HG03378 (cell line): ENCODE measurements around the gene TRAPPC12.
A peak's percentile ranks its signal among the peaks of the same experiment; 100 is the strongest.
"Not testable (repeated sequence)": the region's sequence is repeated elsewhere in the genome, so short reads cannot be mapped to it uniquely, and the experiment has no call there.

Source experiments
- ATAC-seq: cut with Tn5 transposase; IDR thresholded peaks from one replicate; pipeline ENCODE4 v1.9.1; 2021; ENCODE audit warnings: mild to moderate bottlenecking, moderate library complexity; ENCODE audit not compliant: unreplicated experiment

TRAPPC12 gene

DNA sequence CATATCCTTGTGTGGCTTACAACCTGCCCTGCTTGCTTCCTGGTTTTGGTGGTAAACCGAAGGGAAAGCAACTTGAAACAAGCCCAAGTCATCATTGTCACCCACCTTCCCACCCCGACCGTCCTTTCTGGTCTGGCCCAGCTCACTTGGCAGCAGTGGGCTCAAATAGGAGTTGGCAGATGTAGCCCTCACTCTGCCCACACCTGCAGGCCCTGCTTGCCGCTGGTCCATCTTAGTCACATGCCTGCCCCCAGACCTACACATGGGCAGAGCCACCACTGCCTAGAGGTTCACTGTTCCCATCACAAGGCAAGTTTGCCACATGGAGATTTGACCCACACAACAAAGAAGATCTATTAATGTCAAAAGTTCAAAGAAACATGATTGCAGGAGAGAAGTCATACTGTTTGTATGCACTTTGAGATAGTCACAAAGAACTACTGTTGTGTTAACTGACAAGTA, 11.2 kb upstream of the TRAPPC12 start:
- ATAC-seq, result no peak

DNA sequence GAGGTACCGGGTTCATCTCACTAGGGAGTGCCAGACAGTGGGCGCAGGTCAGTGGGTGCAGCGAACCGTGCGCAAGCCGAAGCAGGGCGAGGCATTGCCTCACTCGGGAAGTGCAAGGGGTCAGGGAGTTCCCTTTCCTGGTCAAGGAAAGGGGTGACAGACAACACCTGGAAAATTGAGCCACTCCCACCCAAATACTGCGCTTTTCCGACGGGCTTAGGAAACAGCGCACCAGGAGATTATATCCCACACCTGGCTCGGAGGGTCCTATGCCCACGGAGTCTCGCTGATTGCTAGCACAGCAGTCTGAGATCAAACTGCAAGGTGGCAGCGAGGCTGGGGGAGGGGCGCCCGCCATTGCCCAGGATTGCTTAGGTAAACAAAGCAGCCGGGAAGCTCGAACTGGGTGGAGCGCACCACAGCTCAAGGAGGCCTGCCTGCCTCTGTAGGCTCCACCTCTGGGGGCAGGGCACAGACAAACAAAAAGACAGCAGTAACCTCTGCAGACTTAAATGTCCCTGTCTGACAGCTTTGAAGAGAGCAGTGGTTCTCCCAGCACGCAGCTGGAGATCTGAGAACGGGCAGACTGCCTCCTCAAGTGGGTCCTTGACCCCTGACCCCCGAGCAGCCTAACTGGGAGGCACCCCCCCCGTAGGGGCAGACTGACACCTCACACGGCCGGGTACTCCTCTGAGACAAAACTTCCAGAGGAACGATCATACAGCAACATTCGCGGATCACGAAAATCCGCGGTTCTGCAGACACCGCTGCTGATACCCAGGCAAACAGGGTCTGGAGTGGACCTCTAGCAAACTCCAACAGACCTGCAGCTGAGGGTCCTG, 9.9 kb upstream of the TRAPPC12 start:
- ATAC-seq, result not testable (repeated sequence)

DNA sequence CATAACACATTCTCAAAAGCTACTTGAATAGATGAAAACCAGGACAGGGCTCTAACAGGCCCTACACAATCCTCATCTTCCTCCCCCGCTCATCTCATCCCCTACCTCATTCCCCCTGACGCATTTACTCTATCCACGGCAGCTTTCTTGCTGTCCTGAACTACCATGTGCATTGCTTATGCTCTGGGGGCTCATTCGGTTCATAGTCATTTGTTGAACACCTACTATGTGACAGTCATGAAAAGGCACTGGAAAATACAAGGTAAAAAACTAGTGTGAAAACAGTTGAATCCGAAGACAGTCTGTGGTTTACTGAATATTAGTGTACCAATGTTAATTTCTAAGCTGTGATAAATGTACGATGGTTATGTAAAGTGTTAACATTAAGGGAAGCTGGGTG, 2.7 kb upstream of the TRAPPC12 start:
- no peak for ATAC-seq

DNA sequence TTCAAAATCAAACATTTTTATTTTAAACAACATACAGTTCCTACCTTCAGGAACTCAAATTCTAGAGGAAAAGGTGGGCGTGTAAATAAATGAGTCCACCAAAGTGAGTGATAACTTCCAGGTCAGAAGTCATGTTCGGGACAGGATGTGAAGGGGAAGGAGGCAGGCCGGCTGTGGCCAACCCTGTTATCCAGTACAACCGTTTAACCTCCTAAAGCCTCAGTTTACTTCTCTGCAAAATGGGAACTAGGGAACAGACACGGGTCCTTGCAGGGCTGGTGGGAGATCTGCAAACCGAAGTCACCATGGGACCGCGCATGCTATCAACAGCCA, 2.2 kb upstream of the TRAPPC12 start:
- peak; percentile 13 for ATAC-seq

DNA sequence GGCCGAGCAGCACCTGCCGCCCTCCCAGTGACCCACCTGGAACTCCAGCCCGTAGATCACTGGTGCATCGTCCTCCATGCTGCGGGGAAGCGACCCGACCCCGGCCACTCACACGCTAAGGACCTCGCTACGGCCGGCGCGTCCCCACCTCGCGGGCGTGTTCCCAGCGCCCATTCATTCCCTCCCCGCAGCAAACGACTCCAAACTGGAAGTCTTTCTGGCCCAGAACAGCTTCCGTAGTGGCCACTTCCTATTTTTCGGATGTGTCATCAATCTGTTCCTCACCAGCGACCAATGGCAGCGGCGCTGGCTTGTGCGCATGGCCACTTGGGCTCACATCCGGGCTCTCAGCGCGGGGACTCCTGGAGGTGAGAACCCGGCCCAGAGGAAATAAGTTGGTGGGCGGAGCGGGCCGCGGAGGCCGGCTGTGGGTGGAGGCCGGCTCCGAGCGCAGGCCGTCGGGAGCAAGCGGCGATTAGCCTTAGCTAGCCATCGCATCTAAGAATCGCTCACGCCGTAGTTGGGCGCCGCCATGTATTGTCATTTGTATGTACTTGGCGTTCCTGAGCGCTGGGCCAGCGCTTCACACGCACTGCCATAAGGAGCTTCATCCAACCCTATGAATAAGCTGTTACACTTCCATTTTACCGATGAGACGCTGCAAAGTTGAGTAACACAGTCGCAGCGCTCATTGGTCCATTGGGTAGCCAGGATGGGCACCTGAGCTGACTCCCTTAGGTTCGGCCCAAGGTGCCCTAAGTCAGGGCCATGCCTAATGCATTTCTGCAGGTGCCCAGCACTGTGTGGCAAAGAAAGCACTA, 1.7 kb upstream of the TRAPPC12 start, which contains the start of gene EIPR1:
Gene EIPR1, minus strand, starts transcription at position 207 of the 821 bp plus-strand sequence. Its CDS starts 129 bp downstream, at position 78.
- ATAC-seq, result peak; percentile 83

DNA sequence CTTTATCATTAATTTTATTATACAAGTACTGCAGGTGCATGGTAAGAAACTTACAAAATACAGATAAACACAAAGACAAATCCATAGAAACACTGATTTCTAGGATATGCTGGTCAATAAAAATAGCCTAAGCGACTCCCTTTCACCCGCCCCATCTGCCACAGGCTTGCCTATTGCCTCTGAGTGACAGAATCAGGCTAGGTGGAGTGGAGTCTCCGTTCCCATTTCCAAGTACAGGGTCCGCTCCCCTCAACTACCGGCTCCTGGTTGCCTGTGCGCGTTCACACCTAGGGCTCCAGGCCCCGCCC, 201 bp upstream of the TRAPPC12 start:
- ATAC-seq, result no peak

DNA sequence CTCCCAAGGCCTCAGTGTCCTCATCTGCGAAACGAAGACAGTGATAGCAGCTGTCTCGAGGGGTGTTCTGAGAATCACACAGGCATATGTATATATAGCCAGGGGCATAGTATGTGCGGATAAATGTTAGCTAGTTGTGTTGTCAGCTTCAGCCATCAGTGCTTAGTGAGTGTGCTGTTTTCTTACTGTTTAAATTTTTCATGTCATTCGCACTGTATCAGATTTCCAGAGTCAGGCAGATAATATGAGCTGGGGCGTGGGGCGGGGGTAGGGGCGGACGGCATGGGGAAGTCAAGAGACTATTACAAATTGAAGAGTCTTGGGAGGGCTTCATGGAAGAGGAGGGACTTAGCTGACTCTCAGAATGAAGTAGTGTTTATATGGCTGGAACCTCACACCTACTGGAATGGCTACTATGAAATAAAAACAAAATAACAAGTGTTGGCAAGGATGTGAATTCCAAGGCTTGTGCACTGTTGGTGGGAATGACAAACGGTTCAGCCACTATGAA, 7.0 kb downstream of the TRAPPC12 start:
- ATAC-seq, result no peak

DNA sequence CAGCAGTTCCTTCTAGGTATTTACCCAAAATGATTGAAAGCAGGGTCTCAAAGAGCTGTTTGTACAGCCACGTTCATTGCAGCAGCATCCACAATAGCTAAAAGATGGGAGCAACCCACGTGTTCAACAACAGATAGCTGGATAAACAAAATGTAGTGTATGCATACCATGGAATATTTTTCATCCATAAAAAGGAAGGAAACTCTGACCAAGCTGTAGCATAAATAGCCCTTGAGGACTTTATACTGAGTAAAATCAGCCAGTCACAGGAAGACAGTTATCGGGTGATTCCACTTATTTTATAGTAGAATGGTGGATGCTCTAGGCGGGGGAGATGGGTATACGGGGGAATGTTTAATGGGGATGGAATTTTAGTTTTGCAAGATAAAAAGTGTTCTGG, 7.5 kb downstream of the TRAPPC12 start:
- no peak for ATAC-seq

DNA sequence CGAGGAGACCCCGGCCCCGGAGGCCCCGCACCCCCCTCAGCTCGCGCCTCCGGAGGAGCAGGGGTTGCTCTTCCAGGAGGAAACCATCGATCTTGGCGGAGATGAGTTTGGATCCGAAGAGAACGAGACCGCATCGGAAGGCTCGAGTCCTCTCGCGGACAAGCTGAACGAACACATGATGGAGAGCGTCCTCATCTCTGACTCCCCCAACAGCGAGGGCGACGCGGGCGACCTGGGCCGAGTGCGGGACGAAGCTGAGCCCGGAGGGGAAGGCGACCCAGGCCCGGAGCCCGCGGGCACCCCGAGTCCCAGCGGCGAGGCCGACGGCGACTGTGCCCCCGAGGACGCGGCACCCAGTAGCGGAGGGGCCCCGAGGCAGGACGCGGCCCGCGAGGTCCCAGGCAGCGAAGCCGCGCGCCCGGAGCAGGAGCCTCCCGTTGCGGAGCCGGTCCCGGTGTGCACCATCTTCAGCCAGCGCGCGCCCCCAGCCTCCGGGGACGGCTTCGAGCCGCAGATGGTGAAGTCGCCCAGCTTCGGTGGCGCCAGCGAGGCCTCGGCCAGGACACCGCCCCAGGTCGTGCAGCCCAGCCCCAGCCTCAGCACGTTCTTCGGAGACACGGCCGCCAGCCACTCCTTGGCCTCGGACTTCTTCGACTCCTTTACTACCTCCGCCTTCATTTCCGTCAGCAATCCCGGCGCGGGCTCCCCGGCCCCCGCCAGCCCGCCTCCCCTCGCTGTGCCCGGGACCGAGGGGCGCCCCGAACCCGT, 8.3 kb downstream of the TRAPPC12 start:
- no peak for ATAC-seq

DNA sequence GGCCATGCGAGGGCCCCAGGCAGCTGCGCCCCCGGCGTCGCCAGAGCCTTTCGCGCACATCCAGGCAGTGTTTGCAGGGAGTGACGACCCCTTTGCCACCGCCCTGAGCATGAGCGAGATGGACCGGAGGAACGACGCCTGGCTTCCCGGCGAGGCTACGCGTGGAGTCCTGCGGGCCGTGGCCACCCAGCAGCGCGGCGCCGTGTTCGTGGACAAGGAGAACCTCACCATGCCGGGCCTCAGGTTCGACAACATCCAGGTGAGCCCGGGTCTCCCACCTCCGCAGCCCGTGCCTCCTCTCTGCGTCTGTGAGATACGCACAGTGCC, 8.9 kb downstream of the TRAPPC12 start:
- no peak for ATAC-seq

DNA sequence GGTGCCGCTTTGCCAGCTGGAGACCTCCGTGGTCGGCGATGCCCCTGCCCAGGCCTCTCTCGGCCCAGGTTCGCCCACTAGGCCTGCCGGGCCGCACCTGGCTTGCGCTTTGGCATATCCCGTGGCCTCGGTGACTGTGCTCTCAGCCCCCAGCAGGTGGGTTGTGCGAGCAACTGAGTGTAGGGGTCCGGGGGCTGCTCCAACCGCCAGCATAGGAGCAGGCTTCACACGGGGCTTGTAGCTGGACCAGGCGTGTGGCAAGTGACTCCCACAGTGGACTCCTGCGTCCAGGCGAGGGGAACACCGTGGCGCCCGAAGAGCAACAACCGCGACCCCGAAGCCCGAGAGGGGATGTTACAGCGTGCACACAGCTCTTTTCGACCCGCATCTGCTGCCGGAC, 9.7 kb downstream of the TRAPPC12 start:
- no peak for ATAC-seq

DNA sequence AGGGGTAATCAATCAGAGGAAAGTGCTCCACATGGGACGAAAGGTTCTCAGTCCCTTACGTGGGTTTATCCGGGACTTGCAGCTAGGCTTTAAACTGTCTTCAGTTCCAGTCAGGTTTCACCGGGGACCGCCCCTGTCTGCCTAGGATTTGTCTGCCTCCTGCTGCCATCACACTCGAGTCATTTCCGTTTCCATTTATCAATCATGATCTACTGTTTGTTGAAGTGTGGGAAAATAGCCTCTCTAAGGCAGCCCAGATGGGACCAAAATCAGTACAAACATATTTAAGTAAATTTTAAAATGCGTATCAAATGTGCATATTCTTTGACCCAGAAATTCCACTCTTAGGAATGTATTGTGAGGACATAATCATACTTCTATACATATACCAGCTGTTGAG, 10.5 kb downstream of the TRAPPC12 start:
- ATAC-seq, result no peak

DNA sequence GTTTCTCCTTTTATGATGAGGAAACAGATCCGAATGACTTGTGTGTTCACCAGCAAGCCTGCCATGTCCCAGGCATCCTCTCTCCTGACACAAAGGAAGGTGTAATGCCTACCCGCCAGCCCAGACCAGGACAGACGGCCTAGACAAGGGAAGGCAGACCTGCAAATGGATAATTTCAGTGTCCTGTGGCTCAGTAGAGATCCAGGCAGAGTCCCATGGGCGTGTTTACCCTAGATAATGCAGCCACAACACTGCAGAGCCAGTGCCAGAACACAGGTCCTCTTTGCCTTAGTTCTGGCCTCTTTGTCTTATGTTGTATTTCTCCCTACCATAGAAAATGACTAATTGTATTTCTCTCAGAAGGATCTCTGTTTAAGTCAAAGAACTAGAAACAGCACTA, 12.7 kb downstream of the TRAPPC12 start:
- ATAC-seq, result no peak

DNA sequence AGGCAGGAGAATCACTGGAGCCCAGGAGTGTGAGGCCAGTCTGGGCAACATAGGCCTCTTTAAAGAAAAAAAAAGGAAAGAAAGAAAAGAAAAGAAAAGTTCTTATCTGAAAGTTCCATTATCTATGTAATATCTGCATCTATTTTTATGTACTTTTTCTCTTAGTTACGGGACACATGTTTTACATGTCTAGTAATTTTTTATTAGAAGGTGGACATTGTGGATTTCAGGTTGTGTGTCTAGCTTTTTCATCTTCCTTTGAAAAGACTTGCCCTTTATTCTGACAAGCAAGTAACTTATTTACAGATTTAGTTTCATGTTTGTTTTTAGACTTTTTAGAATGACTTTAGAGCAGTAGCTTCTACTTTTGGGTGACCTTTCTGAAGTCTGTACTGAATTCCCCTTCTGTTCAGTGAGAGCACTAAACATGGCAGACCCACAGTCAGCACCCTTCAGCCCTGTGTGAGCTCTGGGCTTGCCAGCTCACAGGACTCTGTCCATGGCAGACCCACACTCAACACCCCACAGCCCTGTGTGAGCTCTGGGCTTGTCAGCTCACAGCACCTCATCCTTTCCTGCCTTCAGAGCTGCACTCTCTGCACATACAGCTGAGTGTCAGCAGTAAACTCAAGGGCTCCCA, 17.5 kb downstream of the TRAPPC12 start:
- ATAC-seq, result peak; percentile 57

DNA sequence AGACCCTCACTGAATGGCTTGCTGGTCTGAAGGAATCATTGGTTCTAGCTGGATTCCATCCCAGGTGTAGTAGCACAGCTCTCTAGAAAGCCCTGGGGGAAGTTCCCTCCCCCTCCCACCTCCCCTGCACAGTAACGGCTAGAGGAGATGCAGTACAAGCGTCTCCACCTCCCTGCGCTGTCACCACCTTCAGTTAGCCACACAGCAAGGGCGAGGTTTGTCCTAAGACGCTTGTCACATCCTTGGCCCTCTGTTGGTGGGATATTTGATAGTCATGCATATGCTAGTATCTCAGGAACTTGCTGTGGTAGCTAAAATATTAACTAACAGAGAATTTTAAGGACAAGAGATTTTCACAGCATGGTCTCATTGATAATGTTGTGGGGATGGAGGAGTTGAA, 19.4 kb downstream of the TRAPPC12 start:
- no peak for ATAC-seq

DNA sequence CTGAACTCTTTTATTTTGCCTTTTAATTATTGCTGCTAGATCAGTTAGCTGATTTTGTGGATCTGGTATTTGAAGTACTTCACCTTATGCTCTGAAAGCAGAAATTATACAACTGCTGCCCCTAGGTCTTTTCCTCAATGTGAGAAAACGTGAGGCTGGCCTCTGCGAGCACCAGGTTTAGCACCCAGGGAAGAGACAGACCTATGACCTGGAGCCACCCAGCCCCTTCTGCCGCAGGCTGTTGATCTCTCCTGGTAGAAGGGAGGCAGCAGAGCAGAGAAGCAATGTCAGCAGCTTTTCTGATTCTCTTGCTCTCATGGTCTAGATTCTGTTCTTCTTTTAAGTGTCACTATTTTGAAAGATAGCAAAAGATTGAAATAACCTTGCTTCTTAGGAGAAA, 19.9 kb downstream of the TRAPPC12 start:
- ATAC-seq, result no peak

DNA sequence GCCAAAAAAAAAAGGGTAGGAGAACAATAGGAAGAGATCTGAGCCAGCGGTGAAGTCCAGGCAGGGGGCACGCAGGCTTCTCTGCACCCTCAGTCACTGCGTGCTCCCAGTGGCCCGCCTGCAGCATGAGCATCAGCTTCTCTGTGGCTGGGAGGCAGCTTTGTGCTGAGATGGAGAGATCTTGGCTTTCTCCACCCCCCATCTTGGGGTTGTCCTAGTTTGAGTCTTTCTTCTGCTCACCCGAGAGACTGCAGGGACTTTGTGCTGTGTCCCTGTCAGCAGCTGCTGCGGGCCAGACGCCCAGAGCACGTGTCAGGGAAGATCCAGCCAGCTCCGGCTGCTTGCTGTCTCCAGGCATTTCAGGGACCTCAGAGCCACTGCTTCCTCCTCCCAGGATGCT, 20.3 kb downstream of the TRAPPC12 start:
- no peak for ATAC-seq

DNA sequence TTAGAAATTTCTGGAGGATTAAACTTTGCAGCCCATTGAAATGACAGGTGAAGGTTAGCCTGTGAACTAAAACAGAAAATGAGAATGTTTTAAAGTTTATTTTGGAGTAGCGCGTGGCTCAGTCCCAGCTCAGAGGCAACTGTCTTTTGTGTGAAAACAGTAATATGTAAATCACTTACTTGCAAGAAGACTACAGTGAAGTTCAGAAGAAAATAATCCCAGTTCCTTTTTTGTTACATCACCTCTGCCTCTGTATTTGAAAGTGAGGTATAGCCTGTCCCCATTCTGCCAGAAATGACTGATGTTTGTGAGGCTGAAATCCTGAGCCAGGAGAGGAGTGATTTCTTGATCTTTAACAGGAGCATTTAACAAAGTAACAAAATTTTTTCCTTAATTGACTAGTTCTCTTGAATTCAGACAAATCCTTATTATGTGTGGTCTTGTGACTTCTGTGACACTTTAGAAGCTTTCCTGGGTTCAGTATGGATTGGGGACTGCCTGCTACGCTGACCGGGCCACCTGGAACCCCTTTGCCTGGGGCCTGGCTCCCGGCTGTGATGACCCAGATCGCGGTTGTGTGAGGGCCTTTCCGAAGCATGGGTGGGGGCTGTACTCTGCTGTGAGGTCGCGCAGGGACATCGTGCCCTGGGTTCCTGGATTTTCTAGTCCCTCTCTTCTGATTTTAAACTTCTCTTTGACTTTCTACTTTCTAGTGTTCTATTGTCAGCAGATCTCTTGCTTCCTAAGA, 24.3 kb downstream of the TRAPPC12 start:
- peak; percentile 99 for ATAC-seq

DNA sequence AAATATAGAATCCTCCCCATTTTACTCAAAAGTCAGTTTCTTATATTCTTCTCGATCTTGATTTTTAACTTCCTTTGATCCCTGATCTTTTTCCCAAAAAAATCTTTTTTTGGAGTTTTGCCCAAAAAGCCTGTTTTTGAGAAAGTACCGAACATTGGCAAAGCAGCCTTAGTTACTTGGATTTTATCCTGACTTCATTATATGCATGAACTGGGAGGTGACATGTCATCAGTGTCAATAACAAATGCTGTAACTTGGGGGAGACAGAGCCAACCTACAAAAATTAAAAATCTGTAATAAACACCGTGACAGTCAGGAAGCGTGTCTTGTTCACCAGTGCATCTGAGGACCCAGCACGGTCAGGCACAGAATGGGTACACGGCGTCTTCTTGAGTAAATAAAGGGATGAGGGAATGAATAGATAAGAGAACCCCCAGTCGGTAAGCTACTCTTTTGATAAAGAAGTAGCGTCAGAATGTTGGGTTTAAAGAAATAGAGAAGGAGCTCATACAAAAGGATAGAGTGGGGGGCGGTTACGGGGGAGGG, 24.9 kb downstream of the TRAPPC12 start:
- ATAC-seq, result no peak

DNA sequence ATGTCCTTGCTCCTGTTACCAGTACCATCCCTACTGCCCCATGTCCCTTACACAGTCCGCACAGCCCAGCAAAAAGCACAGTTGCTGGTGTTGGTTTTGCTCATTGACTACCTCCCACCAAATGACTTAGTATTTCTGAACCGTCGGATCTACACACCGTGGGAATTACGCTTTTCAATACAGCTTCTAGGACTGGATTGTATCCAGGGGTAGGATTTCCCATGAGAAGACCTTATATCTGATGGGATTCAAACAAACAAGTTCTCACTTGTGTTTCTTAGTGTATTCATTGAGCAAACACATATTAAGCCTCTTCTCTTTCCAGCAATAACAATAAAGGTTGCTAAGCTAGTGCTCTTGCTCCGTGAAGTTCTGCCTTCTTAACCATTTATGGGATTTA, 25.8 kb downstream of the TRAPPC12 start:
- ATAC-seq, result no peak
